H1 (cell line): ENCODE data around the gene POLR2F. TPM values are rescaled to one million over a fixed set of nuclear protein-coding genes. Genes with fewer than 3 reads are reported as not detected.

Experiments used
- CTCF ChIA-PET: fragments of 300-600 bp; sonication (Branson Sonifier 250); formaldehyde crosslinking; loops from one replicate; lab custom pipeline; 2021; ENCODE audit not compliant: partially characterized antibody; lab: Charles Lee
- POLR2A ChIA-PET: fragments of 300-600 bp; sonication (Branson Sonifier 250); formaldehyde crosslinking; loops from one replicate; lab custom pipeline; 2021; ENCODE audit warnings: inconsistent platforms; ENCODE audit not compliant: partially characterized antibody; lab: Charles Lee
- DNase-seq, 2 experiments: peaks; one replicate each; pipeline versions ENCODE4 v3.0.0 to v3.0.0-alpha.2; 2010 to 2022; ENCODE audit warnings: low spot score in 2 of 2, low read depth in 1 of 2, mixed read lengths in 1 of 2
- FAIRE-seq: peaks from 2 replicates; lab custom pipeline; 2011; peaks lifted over from hg19 to GRCh38; lab: Jason Lieb, UNC
- H2AFZ ChIP-seq: 2 replicates; pipeline ENCODE4 v1.8.1; 2012; ENCODE audit warnings: low read length, inconsistent platforms
- H2AK5ac ChIP-seq: 2 replicates; pipeline ENCODE4 v1.6.1; 2013; ENCODE audit warnings: low read depth, low read length
- H2BK120ac ChIP-seq: replicated peaks from 2 replicates; pipeline ENCODE3; 2013; ENCODE audit warnings: low read depth, low read length, inconsistent platforms
- H2BK12ac ChIP-seq: 2 replicates; pipeline ENCODE4 v1.6.1; 2013; ENCODE audit warnings: low read depth, low read length
- H2BK15ac ChIP-seq: 2 replicates; pipeline ENCODE4 v1.6.1; 2013; ENCODE audit warnings: low read length
- H2BK20ac ChIP-seq: 2 replicates; pipeline ENCODE4 v1.6.1; 2013; ENCODE audit warnings: low read length
- H2BK5ac ChIP-seq: 2 replicates; pipeline ENCODE4 v1.6.1; 2013; ENCODE audit warnings: low read depth, low read length
- H3K14ac ChIP-seq: 2 replicates; pipeline ENCODE4 v1.6.1; 2013; ENCODE audit warnings: inconsistent platforms; ENCODE audit not compliant: insufficient read length
- H3K18ac ChIP-seq: 2 replicates; pipeline ENCODE4 v1.6.1; 2013; ENCODE audit warnings: low read length; ENCODE audit errors: extremely low read depth
- H3K23ac ChIP-seq: 2 replicates; pipeline ENCODE4 v1.6.1; 2013; ENCODE audit warnings: inconsistent platforms; ENCODE audit not compliant: insufficient read length
- H3K23me2 ChIP-seq: 2 replicates; pipeline ENCODE4 v1.6.1; 2013; ENCODE audit warnings: low read depth, low read length
- H3K27ac ChIP-seq: 2 replicates; pipeline ENCODE4 v1.6.1; 2011; ENCODE audit warnings: low read depth, low read length, inconsistent platforms
- H3K27me3 ChIP-seq, 4 experiments: replicated peaks in 1 of 4; 1 replicate in 1 of 4; 2 replicates in 3 of 4; pipeline versions ENCODE4 v1.6.1 to v1.8.1; 2011 to 2013; ENCODE audit warnings: low read length in 3 of 4, mild to moderate bottlenecking in 3 of 4, inconsistent platforms in 2 of 4, mixed read lengths in 2 of 4, moderate library complexity in 1 of 4; ENCODE audit not compliant: control insufficient read depth in 3 of 4, insufficient read depth in 3 of 4; ENCODE audit errors: extremely low read depth in 1 of 4
- H3K36me3 ChIP-seq, 4 experiments: 2 replicates each; pipeline versions ENCODE4 v1.6.1 to v1.8.1; 2011 to 2013; ENCODE audit warnings: mild to moderate bottlenecking in 4 of 4, low read length in 3 of 4, moderate library complexity in 2 of 4, control low read depth in 1 of 4, inconsistent platforms in 1 of 4; ENCODE audit not compliant: insufficient read depth in 4 of 4, control insufficient read depth in 2 of 4
- H3K4ac ChIP-seq: replicated peaks from 2 replicates; pipeline ENCODE3; 2013; ENCODE audit warnings: low read length, low read depth, mixed read lengths, inconsistent platforms; ENCODE audit not compliant: insufficient read length
- H3K4me1 ChIP-seq, 4 experiments: replicated peaks in 1 of 4; 1 replicate in 1 of 4; 2 replicates in 3 of 4; pipeline versions ENCODE4 v1.6.1 to v1.8.1; 2011 to 2013; ENCODE audit warnings: low read length in 3 of 4, inconsistent platforms in 2 of 4, mixed read lengths in 1 of 4; ENCODE audit not compliant: insufficient read depth in 4 of 4, control insufficient read depth in 3 of 4
- H3K4me2 ChIP-seq, 2 experiments: 2 replicates each; pipeline versions ENCODE4 v1.6.1 to v1.8.1; 2011 to 2013; ENCODE audit warnings: low read depth in 2 of 2, low read length in 2 of 2, control low read depth in 1 of 2, inconsistent platforms in 1 of 2, mild to moderate bottlenecking in 1 of 2; ENCODE audit not compliant: insufficient read depth in 1 of 2
- H3K4me3 ChIP-seq, 4 experiments: fragments of 200-600, 300-600 bp in 1 of 4; sonication (generic), shearing (Covaris generic), sonication (Bioruptor Twin) in 1 of 4; 2 replicates each; pipeline versions ENCODE4 v1.5.1 to v1.8.1; 2011 to 2016; ENCODE audit warnings: low read length in 4 of 4, low read depth in 3 of 4, control low read depth in 2 of 4, inconsistent platforms in 2 of 4, mild to moderate bottlenecking in 2 of 4, mixed read lengths in 1 of 4, moderate library complexity in 1 of 4; ENCODE audit not compliant: insufficient read depth in 2 of 4; ENCODE audit errors: extremely low read depth in 1 of 4
- H3K56ac ChIP-seq: replicated peaks from 2 replicates; pipeline ENCODE3; 2013; ENCODE audit warnings: low read depth, mild to moderate bottlenecking, mixed read lengths, low read length, inconsistent platforms; ENCODE audit not compliant: insufficient read length
- H3K79me1 ChIP-seq: 2 replicates; pipeline ENCODE4 v1.6.1; 2013; ENCODE audit warnings: low read depth, low read length, control low read depth
- H3K79me2 ChIP-seq, 2 experiments: 2 replicates each; pipeline versions ENCODE4 v1.6.1 to v1.8.1; 2012 to 2013; ENCODE audit warnings: low read length in 2 of 2, mild to moderate bottlenecking in 2 of 2, inconsistent platforms in 1 of 2; ENCODE audit not compliant: insufficient read depth in 2 of 2, control insufficient read depth in 1 of 2
- H3K9ac ChIP-seq, 4 experiments: replicated peaks in 1 of 4; 1 replicate in 1 of 4; 2 replicates in 3 of 4; pipeline versions ENCODE4 v1.6.1 to v1.8.1; 2011 to 2013; ENCODE audit warnings: low read depth in 3 of 4, low read length in 3 of 4, control low read depth in 2 of 4, mild to moderate bottlenecking in 2 of 4, moderate library complexity in 2 of 4, inconsistent platforms in 1 of 4; ENCODE audit errors: extremely low read depth in 1 of 4
- H3K9me3 ChIP-seq, 2 experiments: 2 replicates each; pipeline versions ENCODE4 v1.6.1 to v1.8.1; 2012 to 2013; ENCODE audit warnings: mild to moderate bottlenecking in 2 of 2, moderate library complexity in 2 of 2, control low read depth in 1 of 2, inconsistent platforms in 1 of 2, low read depth in 1 of 2, low read length in 1 of 2, mixed read lengths in 1 of 2; ENCODE audit not compliant: insufficient read depth in 2 of 2
- H4K20me1 ChIP-seq, 2 experiments: replicated peaks in 1 of 2; 2 replicates each; pipeline versions ENCODE3 to v1.8.1; 2011 to 2013; ENCODE audit warnings: inconsistent platforms in 2 of 2, low read length in 2 of 2, mild to moderate bottlenecking in 1 of 2; ENCODE audit not compliant: insufficient read depth in 2 of 2, control insufficient read depth in 1 of 2
- H4K5ac ChIP-seq: 2 replicates; pipeline ENCODE4 v1.6.1; 2013; ENCODE audit warnings: low read length, low read depth, mixed read lengths, inconsistent platforms; ENCODE audit not compliant: insufficient read length
- H4K8ac ChIP-seq: 2 replicates; pipeline ENCODE4 v1.8.0; 2013; ENCODE audit warnings: mild to moderate bottlenecking, moderate library complexity, low read length, inconsistent platforms; ENCODE audit not compliant: insufficient read depth; ENCODE audit errors: extremely low read depth
- H4K91ac ChIP-seq: replicated peaks from 2 replicates; pipeline ENCODE3; 2013; ENCODE audit warnings: low read length, mixed read lengths, inconsistent platforms; ENCODE audit not compliant: insufficient read length
- CTCF ChIP-seq, 3 experiments: IDR thresholded peaks; 1 replicate in 2 of 3; 2 replicates in 1 of 3; pipeline versions ENCODE4 v1.5.1 to v1.6.1; 2011; ENCODE audit warnings: low read length in 3 of 3, mild to moderate bottlenecking in 3 of 3, inconsistent platforms in 2 of 3, low read depth in 1 of 3, moderate library complexity in 1 of 3; ENCODE audit not compliant: insufficient read depth in 1 of 3; ENCODE audit errors: control extremely low read depth in 1 of 3
- NRF1 ChIP-seq: IDR thresholded peaks from 2 replicates; pipeline ENCODE4 v1.6.1; 2011; ENCODE audit warnings: mild to moderate bottlenecking, low read depth, low read length, improper control_type of control experiment
- RAD21 ChIP-seq, 2 experiments: IDR thresholded peaks in 1 of 2; conservative IDR thresholded peaks in 1 of 2; 2 replicates each; pipeline ENCODE4 v1.6.1; 2011; ENCODE audit warnings: low read depth in 2 of 2, low read length in 2 of 2, improper control_type of control experiment in 1 of 2, inconsistent platforms in 1 of 2, mild to moderate bottlenecking in 1 of 2, moderate library complexity in 1 of 2
- SUZ12 ChIP-seq: fragments of 200-600 bp; sonication (generic); IDR thresholded peaks from 2 replicates; pipeline ENCODE4 v1.6.1; 2012; ENCODE audit warnings: mild to moderate bottlenecking, inconsistent platforms, low read length, moderate library complexity, mixed read lengths
- WGBS, 2 experiments: shearing (Covaris generic) in 1 of 2; methylation state at CpG; one replicate each; pipeline versions ENCODE4 v1.1.6 to v1.1.7; 2013 to 2015; ENCODE audit warnings: low lambda C conversion rate in 2 of 2, mixed read lengths in 2 of 2, inconsistent platforms in 1 of 2, low coverage in 1 of 2, missing lambda C conversion rate in 1 of 2; ENCODE audit not compliant: insufficient replicate concordance in 2 of 2, insufficient coverage in 1 of 2, insufficient read length in 1 of 2; ENCODE audit errors: extremely low coverage in 1 of 2, missing lambda C conversion rate in 1 of 2; 5-methylcytosine and 5-hydroxymethylcytosine counted together
- polyA plus RNA-seq, 7 experiments: library from polyadenylated mRNA; depleted of rRNA in 3 of 7; stranded (reverse) in 5 of 7; unstranded in 2 of 7; fragments of >200 nt in 5 of 7; fragments of 200-250 nt in 2 of 7; gene quantifications; 1 replicate in 5 of 7; 2 replicates in 1 of 7; 4 replicates in 1 of 7; pipeline versions ENCODE4 v1.2.1 to v1.2.3, GENCODE V29; 2011 to 2013; ENCODE audit warnings: missing spikeins in 2 of 7, mixed read lengths in 2 of 7
- total RNA-seq: library from RNA; stranded (reverse); fragmentation: NEBNext Ultra II Directional; extraction: Animal tissue kit (Norgen Biotek cat#: 25700); gene quantifications from 2 replicates; pipeline ENCODE4 v1.2.1, GENCODE V29; 2021

The POLR2F gene
- total and polyA plus RNA-seq, 2 of the 8 experiments (the other 6 are each of a cell fraction or from before 2014, with no cell fraction given): 150 to 176 TPM

DNA sequence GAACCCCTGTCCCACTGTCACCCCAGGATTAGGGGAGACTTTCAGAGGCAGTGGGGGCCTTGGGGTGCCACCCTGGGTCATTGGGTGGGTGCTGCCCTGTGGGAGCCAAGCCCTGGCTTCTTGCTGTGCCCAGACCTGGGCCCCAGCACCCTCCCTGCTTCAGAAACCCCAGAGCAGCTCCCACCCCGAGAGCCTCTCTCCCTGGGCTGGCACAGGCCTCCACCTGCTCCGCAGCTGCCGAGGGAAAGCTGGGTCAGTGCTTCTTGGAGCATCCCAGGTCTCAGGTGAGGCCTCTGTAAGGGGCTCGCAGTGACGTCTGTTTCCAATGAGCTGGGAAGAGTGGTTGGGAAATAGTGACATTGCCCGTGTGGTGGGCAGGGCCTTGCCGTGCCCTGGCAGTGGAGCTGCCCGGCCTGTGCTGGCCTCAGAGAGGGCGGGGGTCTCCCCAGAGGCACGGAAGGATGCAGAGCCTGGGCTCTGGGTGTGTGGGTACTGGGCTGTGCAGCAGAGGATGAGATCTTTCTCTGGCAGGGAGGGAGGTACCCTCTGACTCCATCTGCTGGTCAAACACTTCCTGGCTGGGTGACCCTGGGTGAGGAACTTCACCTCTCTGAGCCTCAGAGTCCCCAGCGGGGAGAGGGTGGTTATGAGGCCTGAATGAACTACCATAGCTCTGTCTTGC is 23.1 kb upstream of the POLR2F start:
- Histone ChIP-seq H2AFZ (no peak overlapping the region), H3K79me2 (no peaks in the 10 kb centered on the region), H3K56ac (no peak overlapping the region), H3K4me1 (peaks cover 0 to 5% (median 3%) of the 10 kb centered on the region in 4 experiments; a peak in 5 of 7 replicates), H3K9me3 (no peaks in the 10 kb centered on the region), H2BK5ac (no peak overlapping the region), H2BK20ac (no peak overlapping the region), H3K4me2 (no peak overlapping the region), H2BK12ac (no peak overlapping the region), H3K4me3 (no peak overlapping the region), H3K27me3 (no peaks in the 10 kb centered on the region), H3K23ac (no peak overlapping the region), H2BK120ac (no peak overlapping the region), H3K23me2 (no peaks in the 10 kb centered on the region), H4K5ac (no peak overlapping the region), H3K36me3 (peaks cover 2 to 17% (median 9%) of the 10 kb centered on the region in 4 experiments; a peak in 7 of 8 replicates), H3K79me1 (no peaks in the 10 kb centered on the region), H2AK5ac (no peak overlapping the region), H3K9ac (no peak overlapping the region), H4K8ac (no peak overlapping the region; the same call in 1 of the 2 replicates), H3K14ac (no peak overlapping the region), H3K4ac (no peak overlapping the region), H4K91ac (no peak overlapping the region), H3K27ac (no peak overlapping the region; the same call in 1 of the 2 replicates), H4K20me1 (peaks cover 0 to 8% of the 10 kb centered on the region in 2 experiments), H3K18ac (no peak overlapping the region), H2BK15ac (no peak overlapping the region)
- DNase-seq (no peak), FAIRE-seq (no peak)
- peak; percentile 33 to 44 for TF ChIP-seq RAD21 (IDR thresholded peaks at IDR 0.05 in 1 of 2, conservative IDR thresholded peaks at IDR 0.05 in 1 of 2; ENCODE audit: low read depth in 2 of 2, low read length in 2 of 2)
- no peak for TF ChIP-seq NRF1
- TF ChIP-seq SUZ12: no peak
- TF ChIP-seq CTCF (IDR thresholded peaks at IDR 0.05; ENCODE audit: control extremely low read depth in 1 of 3, insufficient read depth in 1 of 3, low read depth in 1 of 3, low read length in 3 of 3): peak; percentile 37 to 66 (median 62)
- POLR2A ChIA-PET: interaction anchor here (0.6 to 3.1 kb wide), 6 partner anchors 13 to 106 kb away, joined by 3 to 11 read pairs (median 3); partner anchors contain the start of genes EIF3L and MICALL1
- WGBS, 2 experiments: 79% methylated on average over 11 of the region's 11 CpGs; no CpG with 5 or more reads in 1 of the 2 experiments
- CTCF ChIA-PET: interaction anchor here (0.6 to 10.4 kb wide), 17 partner anchors 8 to 113 kb away, joined by 3 to 158 read pairs (median 4); partner anchors contain the start of genes C22orf23 and POLR2F
